Left lung (tissue), 10 donors: ENCODE results near the gene PXK. TPM values are rescaled to one million over a fixed set of nuclear protein-coding genes. Genes with fewer than 3 reads are reported as not detected.

Experiments
- ATAC-seq: fragments of 200-7000 bp; cut with Tn5 transposase; one replicate; pipeline ENCODE4 v1.9.1; 2020; ENCODE audit warnings: moderate library complexity
- DNase-seq, 4 donors: peaks; one replicate each; pipeline ENCODE4 v3.0.0-alpha.2; 2013 to 2020
- H3K27ac ChIP-seq, 2 donors: fragments of 200-600 bp; sonication (generic) in 1 of 2; one replicate each; pipeline versions ENCODE4 v1.5.0 to v1.8.0; 2020 to 2021
- H3K27me3 ChIP-seq, 2 donors: fragments of 200-600 bp; sonication (generic) in 1 of 2; one replicate each; pipeline versions ENCODE4 v1.5.0 to v1.8.0; 2020 to 2021
- H3K36me3 ChIP-seq, 2 donors: fragments of 200-600 bp; sonication (generic) in 1 of 2; one replicate each; pipeline versions ENCODE4 v1.5.0 to v1.8.0; 2020 to 2021
- H3K4me1 ChIP-seq, 2 donors: fragments of 200-600 bp; one replicate each; pipeline ENCODE4 v1.8.0; 2021
- H3K4me3 ChIP-seq, 2 donors: fragments of 200-600 bp; sonication (generic) in 1 of 2; one replicate each; pipeline versions ENCODE4 v1.5.0 to v1.8.0; 2020 to 2021; ENCODE audit warnings: mild to moderate bottlenecking in 1 of 2
- H3K9me3 ChIP-seq, 2 donors: fragments of 200-600 bp; sonication (generic) in 1 of 2; one replicate each; pipeline versions ENCODE4 v1.5.0 to v1.8.0; 2020 to 2021
- CTCF ChIP-seq, 2 donors: fragments of 200-600 bp; sonication (generic) in 1 of 2; IDR thresholded peaks; one replicate each; pipeline versions ENCODE4 v1.5.0 to v1.8.0; 2021; ENCODE audit warnings: antibody characterized with exemption in 2 of 2
- intact Hi-C, 2 donors: fragments of 100-400 bp; cut with DNase I; formaldehyde crosslinking; loops; one replicate each; pipeline versions ENCODE4 v1.11.2 to v1.14.2; 2022
- polyA plus RNA-seq, 6 donors: library from polyadenylated mRNA; unstranded; fragments of 120-200 nt; gene quantifications; one replicate each; pipeline ENCODE4 v1.2.1, GENCODE V29; 2013; ENCODE audit not compliant: insufficient read length in 6 of 6
- total RNA-seq, 2 donors: library from RNA; stranded (reverse); fragmentation: NEBNext Ultra II Directional; extraction: Animal tissue kit (Norgen Biotek cat#: 25700); gene quantifications; one replicate each; pipeline ENCODE4 v1.2.1, GENCODE V29; 2021
- donor health status: DM: no; HTN: yes; CAD: no.
- donor health status: DM: no; HTN: no; CAD: no.

The PXK gene
- total and polyA plus RNA-seq, 8 donors: 19.0 to 42.3 (median 34.0) TPM

GRCh38 chr3:58342676-58343075, 10.0 kb downstream of the PXK start:
- peaks cover 0 to 19% of the 10 kb centered on the region in 2 donors for H3K36me3 ChIP-seq
- H3K27me3 ChIP-seq: no peaks in the 10 kb centered on the region
- H3K4me3 ChIP-seq: no peak overlapping the region
- no peak for TF ChIP-seq CTCF (IDR thresholded peaks at IDR 0.05)
- ATAC-seq: no peak
- intact Hi-C loops: no loop called here
- DNase-seq: no peak
- peaks cover 0 to 10% of the 10 kb centered on the region in 2 donors for H3K4me1 ChIP-seq
- H3K27ac ChIP-seq: no peak overlapping the region
- H3K9me3 ChIP-seq: no peaks in the 10 kb centered on the region

GRCh38 chr3:58345457-58345856, 12.8 kb downstream of the PXK start:
- Histone ChIP-seq H3K4me1 (peaks cover 0 to 33% of the 10 kb centered on the region in 2 donors), H3K27ac (no peak overlapping the region)
- intact Hi-C loops: no loop called here

GRCh38 chr3:58346368-58346767, 13.7 kb downstream of the PXK start:
- ATAC-seq (no peak), DNase-seq (no peak)
- Histone ChIP-seq H3K27me3 (no peaks in the 10 kb centered on the region), H3K27ac (no peak overlapping the region), H3K4me1 (peaks cover 0 to 41% of the 10 kb centered on the region in 2 donors), H3K36me3 (peaks cover 0 to 8% of the 10 kb centered on the region in 2 donors), H3K4me3 (no peak overlapping the region), H3K9me3 (no peaks in the 10 kb centered on the region)
- no peak for TF ChIP-seq CTCF (IDR thresholded peaks at IDR 0.05)
- intact Hi-C loops: no loop called here

More at GRCh38 chr3:58345457-58345856, 12.8 kb downstream of the PXK start:
- H3K4me3 ChIP-seq: no peak overlapping the region
- H3K36me3 ChIP-seq: peaks cover 0 to 13% of the 10 kb centered on the region in 2 donors
- DNase-seq (no peak), ATAC-seq (no peak)
- TF ChIP-seq CTCF (IDR thresholded peaks at IDR 0.05): no peak
- no peaks in the 10 kb centered on the region for H3K27me3 ChIP-seq
- H3K9me3 ChIP-seq: no peaks in the 10 kb centered on the region

GRCh38 chr3:58347984-58348383, 15.3 kb downstream of the PXK start:
- no peak overlapping the region for H3K4me3 ChIP-seq
- ATAC-seq: no peak
- intact Hi-C loops: no loop called here
- no peaks in the 10 kb centered on the region for H3K9me3 ChIP-seq
- no peak for DNase-seq
- no peak for TF ChIP-seq CTCF (IDR thresholded peaks at IDR 0.05)
- H3K36me3 ChIP-seq: no peaks in the 10 kb centered on the region
- H3K4me1 ChIP-seq: peaks cover 0 to 54% of the 10 kb centered on the region in 2 donors
- no peak overlapping the region for H3K27ac ChIP-seq
- no peaks in the 10 kb centered on the region for H3K27me3 ChIP-seq

GRCh38 chr3:58349792-58350626, 17.3 kb downstream of the PXK start:
- no peak for TF ChIP-seq CTCF (IDR thresholded peaks at IDR 0.05)
- no peaks in the 10 kb centered on the region for H3K36me3 ChIP-seq
- H3K4me1 ChIP-seq: peaks cover 0 to 64% of the 10 kb centered on the region in 2 donors
- peak overlapping the region in 1 of 2 donors; percentile 80 for H3K27ac ChIP-seq
- ATAC-seq (peak; percentile 73), DNase-seq (peak in 1 of 4 donors; percentile 69)
- H3K4me3 ChIP-seq: no peak overlapping the region
- intact Hi-C loops: no loop called here
- H3K9me3 ChIP-seq: no peaks in the 10 kb centered on the region
- H3K27me3 ChIP-seq: no peaks in the 10 kb centered on the region
